ENCODE results near the gene SLITRK1. TPM values are rescaled to one million over a fixed set of nuclear protein-coding genes. Genes with fewer than 3 reads are reported as not detected.

Gene SLITRK1
- total RNA-seq, 2 experiments from 2014 or later: not detected

GRCh38 chr13:83877651-83878355 is 4.5 kb downstream of the SLITRK1 start:
- Histone ChIP-seq H3K4me3 (ENCODE audit: low read depth, low read length, poor library complexity, severe bottlenecking) (no peak overlapping the region), H3K9me2 (ENCODE audit: insufficient read depth, low read length) (no peaks in the 10 kb centered on the region), H3K79me2 (ENCODE audit: insufficient read depth, low read depth, low read length) (no peaks in the 10 kb centered on the region), H4K20me1 (ENCODE audit: insufficient read depth, low read length) (no peaks in the 10 kb centered on the region), H3K9me3 (ENCODE audit: low read length) (no peaks in the 10 kb centered on the region), H3K4me1 (ENCODE audit: insufficient read depth, low read length, poor library complexity, severe bottlenecking) (no peaks in the 10 kb centered on the region), H3K27ac (ENCODE audit: low read depth, low read length, poor library complexity, severe bottlenecking) (no peak overlapping the region), H3K36me3 (ENCODE audit: insufficient read depth, low read length) (no peaks in the 10 kb centered on the region), H2AFZ (ENCODE audit: low read length) (no peak overlapping the region), H3K4me2 (ENCODE audit: low read length) (no peak overlapping the region)
- DNase-seq (ENCODE audit: low spot score): no peak
- ChIA-PET CTCF (ENCODE audit: unreplicated experiment) (no interaction called here), POLR2A (no interaction called here)
- TF ChIP-seq, protein P1, sequence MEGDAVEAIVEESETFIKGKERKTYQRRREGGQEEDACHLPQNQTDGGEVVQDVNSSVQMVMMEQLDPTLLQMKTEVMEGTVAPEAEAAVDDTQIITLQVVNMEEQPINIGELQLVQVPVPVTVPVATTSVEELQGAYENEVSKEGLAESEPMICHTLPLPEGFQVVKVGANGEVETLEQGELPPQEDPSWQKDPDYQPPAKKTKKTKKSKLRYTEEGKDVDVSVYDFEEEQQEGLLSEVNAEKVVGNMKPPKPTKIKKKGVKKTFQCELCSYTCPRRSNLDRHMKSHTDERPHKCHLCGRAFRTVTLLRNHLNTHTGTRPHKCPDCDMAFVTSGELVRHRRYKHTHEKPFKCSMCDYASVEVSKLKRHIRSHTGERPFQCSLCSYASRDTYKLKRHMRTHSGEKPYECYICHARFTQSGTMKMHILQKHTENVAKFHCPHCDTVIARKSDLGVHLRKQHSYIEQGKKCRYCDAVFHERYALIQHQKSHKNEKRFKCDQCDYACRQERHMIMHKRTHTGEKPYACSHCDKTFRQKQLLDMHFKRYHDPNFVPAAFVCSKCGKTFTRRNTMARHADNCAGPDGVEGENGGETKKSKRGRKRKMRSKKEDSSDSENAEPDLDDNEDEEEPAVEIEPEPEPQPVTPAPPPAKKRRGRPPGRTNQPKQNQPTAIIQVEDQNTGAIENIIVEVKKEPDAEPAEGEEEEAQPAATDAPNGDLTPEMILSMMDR (conservative IDR thresholded peaks at IDR 0.05; ENCODE audit: low read length): no peak
- TF ChIP-seq EZH2phosphoT487 (IDR thresholded peaks at IDR 0.05; ENCODE audit: borderline replicate concordance, low read depth, low read length): no peak
- BruUV-seq (replicated peaks): no TSS peak
- intact Hi-C loops (cut with micrococcal nuclease; ENCODE audit: unreplicated experiment): no loop called here

- Histone ChIP-seq H3K9me3 (ENCODE audit: low read length) (no peaks in the 10 kb centered on the region), H4K20me1 (ENCODE audit: insufficient read depth, low read length) (no peaks in the 10 kb centered on the region), H3K27ac (ENCODE audit: low read depth, low read length, poor library complexity, severe bottlenecking) (no peak overlapping the region), H3K36me3 (ENCODE audit: insufficient read depth, low read length) (no peaks in the 10 kb centered on the region), H3K79me2 (ENCODE audit: insufficient read depth, low read depth, low read length) (no peaks in the 10 kb centered on the region), H3K9me2 (ENCODE audit: insufficient read depth, low read length) (no peaks in the 10 kb centered on the region), H3K4me1 (ENCODE audit: insufficient read depth, low read length, poor library complexity, severe bottlenecking) (no peaks in the 10 kb centered on the region), H3K4me3 (ENCODE audit: low read depth, low read length, poor library complexity, severe bottlenecking) (no peak overlapping the region), H2AFZ (ENCODE audit: low read length) (no peak overlapping the region), H3K4me2 (ENCODE audit: low read length) (no peak overlapping the region)
- ChIA-PET CTCF (ENCODE audit: unreplicated experiment) (no interaction called here), POLR2A (no interaction called here)
- intact Hi-C loops (cut with micrococcal nuclease; ENCODE audit: unreplicated experiment): no loop called here
- no TSS peak for BruUV-seq (replicated peaks)
- no peak for DNase-seq (ENCODE audit: low spot score)
- TF ChIP-seq, protein P1 (conservative IDR thresholded peaks at IDR 0.05; ENCODE audit: low read length): no peak
These were observed 5.7 kb downstream of the SLITRK1 start for GRCh38 chr13:83876546-83876945.

DNA sequence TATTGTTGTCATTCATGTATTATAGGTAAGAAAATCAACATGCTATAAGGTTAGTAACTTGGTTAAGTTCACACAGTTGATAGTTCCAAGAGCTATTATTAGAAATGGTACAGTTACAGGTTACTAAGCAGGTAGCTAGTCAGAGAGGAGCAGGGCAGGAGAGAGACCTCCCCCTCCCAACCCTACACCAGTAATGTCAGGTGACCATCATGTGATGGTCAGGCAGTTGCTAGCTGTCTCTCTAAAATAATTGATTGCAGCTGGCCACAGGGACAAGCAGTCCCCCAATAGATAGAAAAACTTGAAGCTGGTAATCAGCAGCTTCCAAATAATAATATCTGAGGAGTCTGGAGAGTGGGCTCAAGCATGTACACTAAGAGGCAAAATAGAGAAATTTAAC is 14.6 kb downstream of the SLITRK1 start:
- no TSS peak for BruUV-seq (replicated peaks)
- Histone ChIP-seq H3K4me3 (ENCODE audit: low read depth, low read length, poor library complexity, severe bottlenecking) (no peak overlapping the region), H3K9me2 (ENCODE audit: insufficient read depth, low read length) (no peaks in the 10 kb centered on the region), H3K36me3 (ENCODE audit: insufficient read depth, low read length) (no peaks in the 10 kb centered on the region), H3K9me3 (ENCODE audit: low read length) (no peaks in the 10 kb centered on the region; the same call in 1 of the 2 replicates), H3K4me1 (ENCODE audit: insufficient read depth, low read length, poor library complexity, severe bottlenecking) (no peaks in the 10 kb centered on the region), H3K27ac (ENCODE audit: low read depth, low read length, poor library complexity, severe bottlenecking) (no peak overlapping the region), H3K4me2 (ENCODE audit: low read length) (no peak overlapping the region), H2AFZ (ENCODE audit: low read length) (no peak overlapping the region), H3K79me2 (ENCODE audit: insufficient read depth, low read depth, low read length) (no peaks in the 10 kb centered on the region), H4K20me1 (ENCODE audit: insufficient read depth, low read length) (no peaks in the 10 kb centered on the region)
- TF ChIP-seq, protein P1 (conservative IDR thresholded peaks at IDR 0.05; ENCODE audit: low read length): no peak
- TF ChIP-seq EZH2phosphoT487 (IDR thresholded peaks at IDR 0.05; ENCODE audit: borderline replicate concordance, low read depth, low read length): no peak
- intact Hi-C loops (cut with micrococcal nuclease; ENCODE audit: unreplicated experiment): no loop called here
- ChIA-PET CTCF (ENCODE audit: unreplicated experiment) (no interaction called here), POLR2A (no interaction called here)
- DNase-seq (ENCODE audit: low spot score): no peak
